Measurements from ENCODE around the gene KAT6B.

Gene KAT6B

DNA sequence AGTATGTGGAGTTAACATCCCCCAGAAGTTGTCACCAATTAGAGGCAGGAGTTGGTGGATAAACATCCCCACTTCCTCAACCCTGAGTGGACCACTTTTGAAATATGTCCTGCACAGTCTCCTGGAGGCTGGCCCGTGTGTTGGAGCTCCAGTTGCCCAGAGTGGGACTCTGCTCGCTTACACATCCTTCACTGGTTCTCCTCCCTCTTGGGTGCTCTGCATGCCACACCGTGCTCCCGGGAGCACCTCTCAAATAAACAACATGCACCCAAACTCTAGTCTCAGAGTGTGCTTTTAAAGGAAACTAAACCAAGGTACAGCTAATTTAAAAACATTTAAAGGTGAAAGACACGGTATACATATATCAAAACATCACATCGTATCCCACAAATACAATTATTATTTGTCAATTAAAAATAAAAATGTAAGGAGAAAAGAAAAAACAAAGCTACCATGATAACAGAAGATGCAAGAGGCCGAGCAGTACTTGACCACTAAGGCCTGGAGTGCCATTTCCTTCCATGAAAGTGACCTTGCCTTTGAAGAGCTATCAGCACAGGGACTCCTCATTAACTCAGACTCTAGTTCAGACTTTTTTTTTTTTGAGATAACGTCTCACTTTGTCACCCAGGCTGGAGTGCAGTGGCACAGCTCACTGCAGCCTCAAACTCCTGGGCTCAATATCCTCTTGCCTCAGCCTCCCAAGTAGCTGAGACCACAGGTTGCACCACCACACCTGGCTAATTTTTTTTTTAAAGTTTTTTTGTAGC lies 237.2 kb downstream of the KAT6B start:
- Histone ChIP-seq H3K27me3 (ENCODE audit: control insufficient read depth in 3 of 3, insufficient read depth in 3 of 3, low read depth in 1 of 3, low read length in 3 of 3) (no peaks in the 10 kb centered on the region), H3K79me1 (ENCODE audit: low read depth, low read length) (no peaks in the 10 kb centered on the region), H3K9me3 (replicated peaks in 1 of 2; ENCODE audit: control insufficient read depth in 2 of 2, insufficient read depth in 1 of 2, low read depth in 1 of 2, low read length in 2 of 2) (no peaks in the 10 kb centered on the region), H3K23ac (ENCODE audit: low read depth, low read length, poor library complexity) (no peak overlapping the region), H3K27ac (replicated peaks; ENCODE audit: low read length) (no peak overlapping the region), H4K91ac (ENCODE audit: low read depth, low read length, poor library complexity) (no peak overlapping the region), H3K36me3 (replicated peaks in 1 of 2; ENCODE audit: control insufficient read depth in 2 of 2, insufficient read depth in 2 of 2, low read length in 2 of 2) (no peaks in the 10 kb centered on the region), H3K4ac (ENCODE audit: low read length) (no peak overlapping the region), H3K9ac (ENCODE audit: low read depth, low read length, poor library complexity) (no peak overlapping the region), H2BK15ac (ENCODE audit: low read length) (no peak overlapping the region), H2AFZ (ENCODE audit: low read length) (no peak overlapping the region), H3K4me3 (ENCODE audit: low read length in 2 of 2) (no peak overlapping the region), H2BK12ac (ENCODE audit: low read length) (no peak overlapping the region), H2AK5ac (ENCODE audit: low read depth, low read length) (no peak overlapping the region), H2BK5ac (ENCODE audit: low read length) (no peak overlapping the region), H3K14ac (ENCODE audit: low read length) (no peak overlapping the region), H3K4me1 (ENCODE audit: control insufficient read depth in 2 of 2, insufficient read depth in 1 of 2, low read depth in 1 of 2, low read length in 2 of 2) (peaks cover 0 to 5% of the 10 kb centered on the region in 2 donors), H3K18ac (ENCODE audit: low read length) (no peak overlapping the region), H3K4me2 (ENCODE audit: insufficient read depth, low read length, poor library complexity, severe bottlenecking) (no peak overlapping the region), H2BK120ac (ENCODE audit: low read depth, low read length) (no peak overlapping the region), H4K8ac (ENCODE audit: low read depth, low read length) (no peak overlapping the region)
- no CpG with 5 or more reads among the region's 8 CpGs for WGBS, 2 donors (ENCODE audit: extremely low coverage in 2 of 2, insufficient read length in 2 of 2, insufficient replicate concordance in 1 of 2)
- DNase-seq (ENCODE audit: low spot score): no peak

GRCh38 chr10:75065076-75065475 lies 238.7 kb downstream of the KAT6B start:
- no peaks in the 10 kb centered on the region for H3K79me1 ChIP-seq (ENCODE audit: low read depth, low read length)
- H2BK15ac ChIP-seq (ENCODE audit: low read length): no peak overlapping the region
- H3K9me3 ChIP-seq (replicated peaks in 1 of 2; ENCODE audit: control insufficient read depth in 2 of 2, insufficient read depth in 1 of 2, low read depth in 1 of 2, low read length in 2 of 2): no peaks in the 10 kb centered on the region
- no peak overlapping the region for H2AK5ac ChIP-seq (ENCODE audit: low read depth, low read length)
- no peak overlapping the region for H2AFZ ChIP-seq (ENCODE audit: low read length)
- H3K4me2 ChIP-seq (ENCODE audit: insufficient read depth, low read length, poor library complexity, severe bottlenecking): no peak overlapping the region
- H2BK12ac ChIP-seq (ENCODE audit: low read length): no peak overlapping the region
- no peak overlapping the region for H4K91ac ChIP-seq (ENCODE audit: low read depth, low read length, poor library complexity)
- H3K27ac ChIP-seq (replicated peaks; ENCODE audit: low read length): no peak overlapping the region
- H2BK5ac ChIP-seq (ENCODE audit: low read length): no peak overlapping the region
- no peak overlapping the region for H3K4me3 ChIP-seq (ENCODE audit: low read length in 2 of 2)
- H3K4ac ChIP-seq (ENCODE audit: low read length): no peak overlapping the region
- H2BK120ac ChIP-seq (ENCODE audit: low read depth, low read length): no peak overlapping the region
- no peak overlapping the region for H4K8ac ChIP-seq (ENCODE audit: low read depth, low read length)
- H3K36me3 ChIP-seq (replicated peaks in 1 of 2; ENCODE audit: control insufficient read depth in 2 of 2, insufficient read depth in 2 of 2, low read length in 2 of 2): no peaks in the 10 kb centered on the region
- WGBS, 2 donors (ENCODE audit: extremely low coverage in 2 of 2, insufficient read length in 2 of 2, insufficient replicate concordance in 1 of 2): no CpG with 5 or more reads among the region's 4 CpGs
- no peak overlapping the region for H3K9ac ChIP-seq (ENCODE audit: low read depth, low read length, poor library complexity)
- H3K27me3 ChIP-seq (ENCODE audit: control insufficient read depth in 3 of 3, insufficient read depth in 3 of 3, low read depth in 1 of 3, low read length in 3 of 3): no peaks in the 10 kb centered on the region
- no peak overlapping the region for H3K18ac ChIP-seq (ENCODE audit: low read length)
- H3K23ac ChIP-seq (ENCODE audit: low read depth, low read length, poor library complexity): no peak overlapping the region
- no peaks in the 10 kb centered on the region for H3K4me1 ChIP-seq (ENCODE audit: control insufficient read depth in 2 of 2, insufficient read depth in 1 of 2, low read depth in 1 of 2, low read length in 2 of 2)
- H3K14ac ChIP-seq (ENCODE audit: low read length): no peak overlapping the region
- no peak for DNase-seq (ENCODE audit: low spot score)

GRCh38 chr10:75066271-75066670 lies 239.9 kb downstream of the KAT6B start:
- no peaks in the 10 kb centered on the region for H3K79me1 ChIP-seq (ENCODE audit: low read depth, low read length)
- no peak overlapping the region for H2BK5ac ChIP-seq (ENCODE audit: low read length)
- no peak overlapping the region for H3K4me2 ChIP-seq (ENCODE audit: insufficient read depth, low read length, poor library complexity, severe bottlenecking)
- H4K91ac ChIP-seq (ENCODE audit: low read depth, low read length, poor library complexity): no peak overlapping the region
- H2AK5ac ChIP-seq (ENCODE audit: low read depth, low read length): no peak overlapping the region
- no peaks in the 10 kb centered on the region for H3K4me1 ChIP-seq (ENCODE audit: control insufficient read depth in 2 of 2, insufficient read depth in 1 of 2, low read depth in 1 of 2, low read length in 2 of 2)
- no peak overlapping the region for H3K9ac ChIP-seq (ENCODE audit: low read depth, low read length, poor library complexity)
- DNase-seq (ENCODE audit: low spot score): no peak
- no peak overlapping the region for H2AFZ ChIP-seq (ENCODE audit: low read length)
- H3K14ac ChIP-seq (ENCODE audit: low read length): no peak overlapping the region
- H3K18ac ChIP-seq (ENCODE audit: low read length): no peak overlapping the region
- no peak overlapping the region for H4K8ac ChIP-seq (ENCODE audit: low read depth, low read length)
- H3K9me3 ChIP-seq (replicated peaks in 1 of 2; ENCODE audit: control insufficient read depth in 2 of 2, insufficient read depth in 1 of 2, low read depth in 1 of 2, low read length in 2 of 2): no peaks in the 10 kb centered on the region
- no peak overlapping the region for H3K4ac ChIP-seq (ENCODE audit: low read length)
- no peaks in the 10 kb centered on the region for H3K36me3 ChIP-seq (replicated peaks in 1 of 2; ENCODE audit: control insufficient read depth in 2 of 2, insufficient read depth in 2 of 2, low read length in 2 of 2)
- no peak overlapping the region for H3K27ac ChIP-seq (replicated peaks; ENCODE audit: low read length)
- no peaks in the 10 kb centered on the region for H3K27me3 ChIP-seq (ENCODE audit: control insufficient read depth in 3 of 3, insufficient read depth in 3 of 3, low read depth in 1 of 3, low read length in 3 of 3)
- WGBS, 2 donors (ENCODE audit: extremely low coverage in 2 of 2, insufficient read length in 2 of 2, insufficient replicate concordance in 1 of 2): no CpG with 5 or more reads among the region's 5 CpGs
- H3K23ac ChIP-seq (ENCODE audit: low read depth, low read length, poor library complexity): no peak overlapping the region
- H2BK120ac ChIP-seq (ENCODE audit: low read depth, low read length): no peak overlapping the region
- H3K4me3 ChIP-seq (ENCODE audit: low read length in 2 of 2): no peak overlapping the region
- no peak overlapping the region for H2BK15ac ChIP-seq (ENCODE audit: low read length)
- no peak overlapping the region for H2BK12ac ChIP-seq (ENCODE audit: low read length)

DNA sequence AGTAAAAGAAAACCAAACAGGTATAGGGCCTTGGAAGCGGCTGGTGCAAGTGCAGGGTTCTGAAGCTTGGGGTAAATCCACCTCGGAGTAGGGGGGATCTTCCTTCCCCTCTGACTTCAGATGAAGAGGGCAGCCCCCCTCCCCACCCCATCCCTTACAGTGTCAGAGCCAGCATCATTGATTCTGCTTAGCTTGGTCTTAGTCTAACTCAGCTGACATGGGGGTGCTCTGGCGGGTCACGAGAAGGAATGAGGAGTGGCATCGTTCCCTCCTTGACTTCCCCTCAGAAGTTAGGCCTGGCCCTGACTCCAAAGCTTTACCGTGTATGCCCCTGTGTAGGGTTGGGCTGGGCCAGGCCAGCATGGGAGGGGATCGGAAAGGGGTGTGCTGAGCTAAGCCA lies 240.9 kb downstream of the KAT6B start:
- H2BK120ac ChIP-seq (ENCODE audit: low read depth, low read length): no peak overlapping the region
- no peak overlapping the region for H3K4me3 ChIP-seq (ENCODE audit: low read length in 2 of 2)
- no peak overlapping the region for H2AK5ac ChIP-seq (ENCODE audit: low read depth, low read length)
- H4K91ac ChIP-seq (ENCODE audit: low read depth, low read length, poor library complexity): no peak overlapping the region
- H3K18ac ChIP-seq (ENCODE audit: low read length): no peak overlapping the region
- no peak for DNase-seq (ENCODE audit: low spot score)
- H3K4me1 ChIP-seq (ENCODE audit: control insufficient read depth in 2 of 2, insufficient read depth in 1 of 2, low read depth in 1 of 2, low read length in 2 of 2): no peaks in the 10 kb centered on the region
- H3K23ac ChIP-seq (ENCODE audit: low read depth, low read length, poor library complexity): no peak overlapping the region
- H2BK5ac ChIP-seq (ENCODE audit: low read length): no peak overlapping the region
- H3K79me1 ChIP-seq (ENCODE audit: low read depth, low read length): no peaks in the 10 kb centered on the region
- no peak overlapping the region for H3K4me2 ChIP-seq (ENCODE audit: insufficient read depth, low read length, poor library complexity, severe bottlenecking)
- no CpG with 5 or more reads among the region's 7 CpGs for WGBS, 2 donors (ENCODE audit: extremely low coverage in 2 of 2, insufficient read length in 2 of 2, insufficient replicate concordance in 1 of 2)
- H2BK15ac ChIP-seq (ENCODE audit: low read length): no peak overlapping the region
- no peak overlapping the region for H3K27ac ChIP-seq (replicated peaks; ENCODE audit: low read length)
- H3K14ac ChIP-seq (ENCODE audit: low read length): no peak overlapping the region
- no peaks in the 10 kb centered on the region for H3K9me3 ChIP-seq (replicated peaks in 1 of 2; ENCODE audit: control insufficient read depth in 2 of 2, insufficient read depth in 1 of 2, low read depth in 1 of 2, low read length in 2 of 2)
- H3K36me3 ChIP-seq (replicated peaks in 1 of 2; ENCODE audit: control insufficient read depth in 2 of 2, insufficient read depth in 2 of 2, low read length in 2 of 2): no peaks in the 10 kb centered on the region
- no peak overlapping the region for H3K4ac ChIP-seq (ENCODE audit: low read length)
- H3K9ac ChIP-seq (ENCODE audit: low read depth, low read length, poor library complexity): no peak overlapping the region
- no peak overlapping the region for H2BK12ac ChIP-seq (ENCODE audit: low read length)
- no peak overlapping the region for H4K8ac ChIP-seq (ENCODE audit: low read depth, low read length)
- no peak overlapping the region for H2AFZ ChIP-seq (ENCODE audit: low read length)
- H3K27me3 ChIP-seq (ENCODE audit: control insufficient read depth in 3 of 3, insufficient read depth in 3 of 3, low read depth in 1 of 3, low read length in 3 of 3): no peaks in the 10 kb centered on the region
